Activated CD4-positive, alpha-beta T cell treated with anti-CD3 and anti-CD28 coated beads, Interleukin-2, amount 50 U/mL, for 16 hours (primary cell): ENCODE results near the gene MED20.

Experiments used
- DNase-seq: peaks from one replicate; pipeline ENCODE4 v3.0.0-alpha.2; 2020

Gene MED20

GRCh38 chr6:41901882-41902519, 18.9 kb downstream of the MED20 start:
- DNase-seq: peak; percentile 54

DNA sequence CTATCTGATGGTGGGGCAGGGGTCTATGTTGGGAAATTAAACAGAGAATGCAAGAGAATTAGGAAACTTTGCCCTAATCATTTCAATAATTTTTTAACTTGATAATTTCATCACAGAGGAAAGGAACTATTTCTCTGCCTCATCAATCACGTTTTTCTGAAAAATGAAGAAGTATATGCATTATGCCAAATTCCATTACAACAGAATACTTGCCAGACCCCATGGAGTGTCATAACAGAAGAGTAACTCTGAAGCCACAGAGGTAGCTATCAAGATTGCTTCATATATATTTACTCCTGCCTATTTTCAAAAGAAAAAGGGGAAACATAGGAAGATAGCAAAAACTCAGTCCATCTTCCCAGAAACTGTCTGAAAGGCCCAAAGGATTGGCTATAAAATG, 20.1 kb downstream of the MED20 start:
- DNase-seq: no peak

DNA sequence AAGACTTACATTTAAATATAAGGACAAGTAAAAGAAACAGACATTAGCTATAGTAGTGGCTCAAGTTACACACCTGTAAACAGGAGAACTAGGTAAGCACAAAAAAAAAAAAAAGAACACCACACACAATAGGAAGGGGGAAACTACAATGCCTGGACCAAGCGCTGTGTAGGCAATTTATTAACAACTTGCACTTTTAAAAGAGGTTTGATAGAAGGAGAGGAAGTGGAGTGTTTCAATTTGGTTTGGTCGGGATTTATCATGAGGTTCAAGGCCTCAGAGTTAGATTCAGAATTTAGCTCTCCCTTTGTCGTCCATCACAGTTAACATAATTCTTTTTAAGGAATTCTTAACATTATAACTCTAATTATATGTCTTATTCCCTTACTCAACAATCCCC, 24.7 kb downstream of the MED20 start:
- no peak for DNase-seq

DNA sequence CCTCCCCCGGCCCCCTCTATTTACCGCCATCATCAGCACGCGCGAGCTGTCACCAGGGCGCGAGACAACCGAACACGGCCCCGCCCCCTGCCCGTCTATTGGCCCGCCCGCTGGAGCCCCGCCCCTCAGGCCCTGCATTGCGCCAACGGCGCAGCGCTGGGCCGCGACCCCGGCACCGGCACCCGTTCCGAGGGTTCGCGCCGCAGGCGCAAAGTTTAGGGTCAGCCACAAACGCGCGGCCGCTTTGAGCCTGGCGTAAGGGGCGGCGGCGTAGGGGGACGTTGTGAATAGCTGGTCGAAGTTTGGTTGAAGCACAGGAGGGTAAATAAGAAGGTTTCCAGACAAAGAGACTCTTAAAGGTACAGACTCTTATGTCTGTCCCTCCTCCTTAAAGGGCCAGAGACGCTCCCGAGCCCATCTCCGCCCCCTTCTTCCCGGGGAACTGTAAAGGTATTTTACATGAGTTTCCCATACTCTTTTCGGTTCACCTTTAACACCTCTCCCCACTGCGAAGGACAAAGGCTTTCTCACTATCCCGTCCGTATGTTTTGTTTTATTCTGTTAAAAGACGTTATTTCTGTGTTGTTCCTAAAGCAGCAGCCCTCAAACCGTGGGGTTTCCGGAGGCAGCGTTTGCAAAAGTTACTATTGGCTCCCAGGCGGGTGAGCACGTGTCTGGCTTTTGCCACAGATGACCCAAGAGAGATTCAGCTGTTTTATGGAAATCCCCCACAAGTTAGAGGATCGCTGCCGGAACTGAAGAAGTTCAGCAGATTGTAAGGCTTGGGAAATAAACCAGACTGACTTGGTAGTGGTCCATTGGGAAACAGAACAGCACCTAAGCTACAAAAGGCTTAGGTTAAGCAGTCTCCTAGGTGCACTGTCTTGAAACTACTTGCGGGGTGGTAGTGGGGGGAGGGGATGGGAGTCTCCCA, 25.4 kb downstream of the MED20 start, which contains the start of gene USP49:
USP49 (minus strand) TSS at position 76 of the 934 bp plus-strand sequence. CDS start 88,392 bp downstream, outside the sequence.
- peak; percentile 90 for DNase-seq

DNA sequence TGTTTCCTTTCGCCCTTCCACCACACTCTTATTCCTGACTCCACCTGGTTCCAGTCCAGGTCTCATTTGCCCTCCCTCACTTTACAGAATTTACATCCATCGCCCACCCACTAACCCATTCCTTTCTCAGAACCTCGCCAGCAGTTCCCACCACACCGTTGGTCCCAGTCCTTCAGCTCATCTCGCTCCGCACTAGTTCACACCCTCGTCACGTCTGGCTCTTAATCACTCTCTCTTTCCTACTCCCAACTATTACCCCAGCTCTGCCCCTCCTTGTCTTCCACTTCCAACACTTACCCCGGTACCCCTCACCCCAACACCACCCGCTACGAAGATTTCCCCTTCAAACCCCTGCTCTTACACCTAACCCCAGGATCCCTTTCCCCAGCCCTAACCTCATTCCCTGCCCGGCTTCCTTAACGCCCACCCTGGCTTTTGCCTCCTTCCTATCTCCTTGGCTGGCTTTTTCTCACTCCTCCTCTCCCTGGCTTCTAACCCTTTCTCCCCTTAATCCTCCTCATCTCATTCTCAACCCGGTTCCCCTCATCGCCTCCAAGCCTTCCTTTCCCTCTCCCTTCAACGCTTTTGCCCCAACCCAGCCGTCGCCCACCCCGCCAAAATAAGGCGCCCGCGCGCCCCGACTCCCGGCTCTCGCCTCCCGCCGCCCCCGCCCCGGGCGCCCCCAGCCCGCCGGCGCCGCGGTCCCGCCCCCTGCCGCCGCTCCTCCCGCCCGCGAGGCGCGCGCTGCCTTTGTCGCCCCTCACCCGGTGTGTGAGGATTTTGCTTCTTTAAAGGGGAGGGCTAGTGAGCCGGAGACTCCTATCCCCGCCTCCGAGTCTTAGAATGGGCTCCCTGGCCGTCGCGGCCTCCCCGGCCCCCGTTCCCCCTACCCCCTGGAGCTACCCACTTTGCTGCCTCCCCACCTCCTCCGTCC, 26.3 kb downstream of the MED20 start:
- DNase-seq: no peak

- no peak for DNase-seq
Measured at GRCh38 chr6:41892921-41893564, 27.9 kb downstream of the MED20 start.

DNA sequence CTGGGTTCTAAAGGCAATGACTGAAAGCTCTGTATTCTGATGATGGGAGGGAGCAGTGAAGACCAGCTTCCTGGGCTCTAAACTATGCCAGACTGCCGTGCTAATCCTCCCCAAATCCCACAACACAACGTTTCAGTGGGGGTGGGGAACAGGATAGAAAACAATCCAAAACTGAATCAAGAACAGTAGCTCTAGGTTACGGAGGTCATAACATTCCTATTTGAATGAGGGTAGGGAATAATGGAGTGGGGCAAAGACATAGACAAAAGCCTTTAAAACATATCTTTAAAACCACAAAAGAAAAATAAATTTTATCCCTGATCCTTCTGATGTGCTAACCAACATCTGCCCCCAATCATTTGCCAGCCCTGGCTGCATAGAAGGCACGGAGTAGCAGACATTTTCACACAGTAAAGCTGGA, 33.6 kb downstream of the MED20 start:
- no peak for DNase-seq

DNA sequence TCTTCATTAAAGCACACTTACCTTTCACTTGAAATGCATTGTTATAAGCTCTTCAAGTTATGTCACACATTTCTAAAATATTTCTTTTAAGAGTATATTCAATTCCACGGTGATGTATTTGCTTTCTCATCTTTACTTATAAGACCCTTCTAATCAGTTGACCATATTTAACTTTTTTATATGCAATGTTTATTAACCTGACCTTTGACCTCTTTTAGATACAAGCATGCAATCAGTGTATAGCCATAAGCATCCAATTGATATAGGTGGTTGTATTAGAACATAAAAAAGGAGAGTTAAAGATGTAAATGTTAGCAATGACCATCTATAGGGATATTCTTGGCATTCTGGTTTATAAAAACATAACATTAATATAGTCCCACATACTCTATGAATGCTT, 35.0 kb downstream of the MED20 start:
- DNase-seq: no peak

DNA sequence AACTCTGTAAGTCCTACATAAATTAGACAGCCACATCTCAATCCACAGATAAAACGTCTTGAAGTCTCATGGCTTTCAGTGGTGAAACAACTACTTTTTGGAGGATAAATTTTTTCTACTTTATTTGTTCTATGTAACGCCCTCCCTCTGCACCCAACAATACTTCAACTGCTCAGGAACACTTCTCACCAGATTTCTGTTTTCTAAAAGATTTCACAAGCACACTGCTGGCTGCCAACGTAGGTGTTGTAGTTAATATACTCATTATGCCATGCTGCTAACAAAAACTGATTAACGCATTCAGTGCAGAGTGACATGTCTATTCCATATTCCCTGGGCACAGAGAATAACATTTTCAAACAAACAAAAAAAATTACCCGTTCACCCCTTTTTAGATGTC, 36.0 kb downstream of the MED20 start:
- no peak for DNase-seq

GRCh38 chr6:41881506-41881905, 39.4 kb downstream of the MED20 start:
- no peak for DNase-seq

GRCh38 chr6:41878961-41879405, 42.0 kb downstream of the MED20 start:
- no peak for DNase-seq

- DNase-seq: no peak
Measured at GRCh38 chr6:41878246-41878645, 42.7 kb downstream of the MED20 start.

DNA sequence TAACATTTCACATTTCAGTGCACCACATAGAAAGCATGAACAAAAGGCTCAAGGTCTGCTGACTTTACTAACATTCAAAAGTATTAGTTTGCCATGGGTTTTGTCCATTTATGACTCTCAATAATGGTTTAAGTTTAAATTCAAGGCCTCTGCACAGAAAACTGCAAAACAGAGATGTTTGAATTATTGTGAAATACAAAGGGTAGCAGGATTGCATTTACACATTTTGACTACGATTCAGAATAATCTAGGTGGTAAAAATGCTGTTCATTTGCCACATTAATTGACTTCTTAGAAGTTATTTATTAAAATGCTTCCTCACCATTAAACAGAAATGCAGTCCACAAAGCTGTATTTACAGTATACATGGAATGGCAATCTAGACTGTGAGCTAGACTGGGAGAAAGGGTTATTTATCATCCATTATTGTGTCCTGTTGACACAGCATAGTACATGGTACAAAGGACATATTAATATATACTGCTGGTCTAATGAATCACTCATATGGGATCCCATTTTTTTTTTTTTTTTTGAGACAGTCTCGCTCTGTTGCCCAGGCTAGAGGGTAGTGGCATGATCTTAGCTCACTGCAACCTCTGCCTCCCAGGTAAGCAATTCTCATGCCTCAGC, 43.8 kb downstream of the MED20 start:
- no peak for DNase-seq

DNA sequence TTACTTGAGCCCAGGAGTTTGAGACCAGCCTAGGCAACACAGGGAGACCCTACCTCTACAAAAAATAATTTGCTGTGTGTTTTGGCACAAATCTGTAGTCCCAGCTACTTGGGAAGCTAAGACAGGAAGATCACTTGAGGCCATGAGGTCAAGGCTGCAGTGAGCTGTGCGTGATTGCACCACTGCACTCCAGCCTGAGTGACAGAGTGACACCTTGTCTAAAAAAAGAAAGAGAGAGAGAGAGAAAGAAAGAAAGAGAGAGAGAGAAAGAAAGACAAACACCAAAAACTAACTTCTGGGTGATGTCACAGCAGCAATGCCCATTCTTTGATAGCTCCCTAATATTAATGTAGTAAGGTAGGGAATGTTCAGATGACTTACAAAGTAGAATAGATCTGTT, 46.2 kb downstream of the MED20 start:
- DNase-seq: no peak

DNA sequence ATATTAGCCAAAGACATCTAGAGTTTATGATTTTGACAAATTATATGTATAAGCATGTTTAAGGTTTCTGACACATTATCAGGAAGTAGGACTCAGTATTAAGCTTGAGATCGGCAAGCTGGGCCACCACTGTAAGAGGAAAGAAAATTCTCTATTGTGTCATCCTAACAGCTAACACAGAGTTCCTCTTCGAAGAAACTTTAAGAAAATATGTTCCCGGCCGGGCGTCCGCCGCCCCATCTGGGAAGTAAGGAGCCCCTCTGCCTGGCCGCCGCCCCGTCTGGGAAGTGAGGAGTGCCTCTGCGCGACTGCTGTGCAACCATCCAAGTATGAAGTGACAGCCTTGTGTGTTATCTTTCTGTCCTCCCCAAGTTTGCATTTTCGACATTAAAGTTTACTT, 48.8 kb downstream of the MED20 start:
- DNase-seq: no peak

DNA sequence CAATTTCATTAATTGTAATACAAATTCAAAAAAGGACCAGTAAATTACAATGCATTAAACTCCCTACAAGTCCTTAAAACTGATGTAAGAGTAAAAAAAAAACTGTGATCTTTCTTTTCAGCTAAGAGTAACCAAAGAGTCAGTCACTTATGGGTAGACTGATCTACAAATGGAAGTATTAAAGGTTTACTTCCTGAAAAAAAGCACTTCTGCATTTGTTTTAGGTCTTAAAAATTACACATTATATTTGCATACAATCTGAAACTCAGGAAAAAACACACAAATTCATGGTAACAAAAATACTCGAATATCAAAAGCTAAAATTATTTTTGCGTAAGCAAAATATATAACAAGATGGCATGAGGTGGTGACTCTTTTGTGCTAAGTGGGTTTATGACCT, 49.2 kb downstream of the MED20 start:
- DNase-seq: no peak

- DNase-seq: no peak
Measured at GRCh38 chr6:41859356-41859755, 61.6 kb downstream of the MED20 start.

DNA sequence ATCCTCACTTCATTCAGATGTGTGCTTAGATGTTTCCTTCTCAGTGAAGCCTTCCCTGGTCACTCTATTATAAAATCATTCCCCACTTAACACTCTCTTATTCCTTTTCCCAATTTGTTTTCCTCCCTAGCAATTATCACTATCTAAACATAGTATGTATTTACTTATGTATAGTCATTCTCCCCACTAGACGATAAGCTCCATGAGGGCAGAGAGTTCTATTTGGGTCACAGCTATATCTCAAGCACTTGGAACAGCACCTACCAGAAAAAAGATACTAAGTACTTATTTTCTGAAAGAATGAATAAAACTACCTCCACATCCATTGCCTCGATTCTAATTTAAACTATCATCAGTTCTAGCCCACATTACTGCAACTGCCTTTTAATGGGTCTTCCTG, 62.2 kb downstream of the MED20 start:
- no peak for DNase-seq
